Body of pancreas (tissue), 4 donors: ENCODE measurements around the gene TNFAIP6. TPM values are rescaled to one million over a fixed set of nuclear protein-coding genes. Genes with fewer than 3 reads are reported as not detected.
"Not testable (repeated sequence)": the region's sequence is repeated elsewhere in the genome, so short reads cannot be mapped to it uniquely, and the experiment has no call there.

ENCODE experiments used
- ATAC-seq: fragments of 150-250 bp; one replicate; pipeline ENCODE4 v1.9.1; 2016
- DNase-seq, 4 donors: peaks; one replicate each; pipeline ENCODE4 v3.0.0-alpha.2; 2019
- H3K27ac ChIP-seq, 4 donors: fragments of 200-600 bp; sonication (generic); 1 replicate in 3 of 4; 2 replicates in 1 of 4; pipeline versions ENCODE4 v1.5.1 to v1.6.1; 2016 to 2019; ENCODE audit warnings: mild to moderate bottlenecking in 1 of 4, mixed read lengths in 1 of 4, moderate library complexity in 1 of 4
- H3K27me3 ChIP-seq, 2 donors: fragments of 200-600 bp; sonication (generic); one replicate each; pipeline ENCODE4 v1.6.0; 2016; ENCODE audit warnings: mild to moderate bottlenecking in 1 of 2
- H3K36me3 ChIP-seq, 2 donors: fragments of 200-600 bp; sonication (generic); replicated peaks in 1 of 2; 2 replicates each; pipeline ENCODE4 v1.5.1; 2016; ENCODE audit warnings: low read depth in 2 of 2; ENCODE audit not compliant: insufficient read depth in 1 of 2
- H3K4me1 ChIP-seq: fragments of 200-600 bp; sonication (generic); one replicate; pipeline ENCODE4 v1.6.0; 2016
- H3K4me3 ChIP-seq, 2 donors: fragments of 200-600 bp; sonication (generic); 1 replicate in 1 of 2; 2 replicates in 1 of 2; pipeline ENCODE4 v1.5.1; 2016 to 2019
- H3K9me3 ChIP-seq, 3 donors: fragments of 200-600 bp; sonication (generic); 1 replicate in 2 of 3; 2 replicates in 1 of 3; pipeline ENCODE4 v1.5.1; 2016
- POLR2A ChIP-seq, 3 donors: fragments of 450-650 bp; IDR thresholded peaks; one replicate each; pipeline ENCODE4 v1.6.1; 2016; ENCODE audit warnings: antibody characterized with exemption in 3 of 3, mild to moderate bottlenecking in 2 of 3
- WGBS, 2 donors: methylation state at CpG; one replicate each; pipeline ENCODE4 v1.1.5; 2017; 5-methylcytosine and 5-hydroxymethylcytosine counted together
- intact Hi-C: fragments of 100-400 bp; cut with DNase I; formaldehyde crosslinking; loops from one replicate; pipeline ENCODE4 v1.15.1; 2023
- total RNA-seq, 2 donors: library from RNA; depleted of rRNA; stranded (reverse); fragments of >200 nt; gene quantifications; one replicate each; pipeline ENCODE4 v1.1.0, GENCODE V29; 2016
- TF ChIP-seq, protein P1 (sequence below), 7 experiments: fragments of 450-650 bp in 4 of 7; fragments of 200-600 bp in 3 of 7; sonication (generic) in 3 of 7; IDR thresholded peaks; one replicate each; pipeline ENCODE4 v1.5.1; 2016 to 2019; ENCODE audit warnings: antibody characterized with exemption in 7 of 7

TNFAIP6 gene, protein sequence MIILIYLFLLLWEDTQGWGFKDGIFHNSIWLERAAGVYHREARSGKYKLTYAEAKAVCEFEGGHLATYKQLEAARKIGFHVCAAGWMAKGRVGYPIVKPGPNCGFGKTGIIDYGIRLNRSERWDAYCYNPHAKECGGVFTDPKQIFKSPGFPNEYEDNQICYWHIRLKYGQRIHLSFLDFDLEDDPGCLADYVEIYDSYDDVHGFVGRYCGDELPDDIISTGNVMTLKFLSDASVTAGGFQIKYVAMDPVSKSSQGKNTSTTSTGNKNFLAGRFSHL
- 1 to 10 TPM in 1 of 2 donors, not detected in 1; 5.3 TPM for total RNA-seq

DNA sequence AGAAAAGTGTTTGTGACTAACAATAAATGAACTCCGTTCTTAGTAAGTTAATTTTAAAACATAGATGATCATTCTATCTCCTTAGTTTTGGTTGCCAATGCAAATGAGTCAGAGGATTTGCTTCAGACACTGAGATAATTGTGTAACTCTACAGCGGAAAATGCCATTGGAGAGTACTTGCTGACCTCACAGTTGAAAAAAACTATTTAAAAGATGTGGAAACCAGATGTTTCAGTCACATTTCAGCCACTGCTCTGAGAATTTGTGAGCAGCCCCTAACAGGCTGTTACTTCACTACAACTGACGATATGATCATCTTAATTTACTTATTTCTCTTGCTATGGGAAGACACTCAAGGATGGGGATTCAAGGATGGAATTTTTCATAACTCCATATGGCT is at the start of gene TNFAIP6:
Gene TNFAIP6, plus strand, starts transcription at position 234 of the 400 bp plus-strand sequence. Its CDS starts 75 bp downstream, at position 309.
- TF ChIP-seq, protein P1, sequence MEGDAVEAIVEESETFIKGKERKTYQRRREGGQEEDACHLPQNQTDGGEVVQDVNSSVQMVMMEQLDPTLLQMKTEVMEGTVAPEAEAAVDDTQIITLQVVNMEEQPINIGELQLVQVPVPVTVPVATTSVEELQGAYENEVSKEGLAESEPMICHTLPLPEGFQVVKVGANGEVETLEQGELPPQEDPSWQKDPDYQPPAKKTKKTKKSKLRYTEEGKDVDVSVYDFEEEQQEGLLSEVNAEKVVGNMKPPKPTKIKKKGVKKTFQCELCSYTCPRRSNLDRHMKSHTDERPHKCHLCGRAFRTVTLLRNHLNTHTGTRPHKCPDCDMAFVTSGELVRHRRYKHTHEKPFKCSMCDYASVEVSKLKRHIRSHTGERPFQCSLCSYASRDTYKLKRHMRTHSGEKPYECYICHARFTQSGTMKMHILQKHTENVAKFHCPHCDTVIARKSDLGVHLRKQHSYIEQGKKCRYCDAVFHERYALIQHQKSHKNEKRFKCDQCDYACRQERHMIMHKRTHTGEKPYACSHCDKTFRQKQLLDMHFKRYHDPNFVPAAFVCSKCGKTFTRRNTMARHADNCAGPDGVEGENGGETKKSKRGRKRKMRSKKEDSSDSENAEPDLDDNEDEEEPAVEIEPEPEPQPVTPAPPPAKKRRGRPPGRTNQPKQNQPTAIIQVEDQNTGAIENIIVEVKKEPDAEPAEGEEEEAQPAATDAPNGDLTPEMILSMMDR (IDR thresholded peaks at IDR 0.05) = no peak
- TF ChIP-seq POLR2A (IDR thresholded peaks at IDR 0.05) = peak in 1 of 3 donors; percentile 14
- 48 to 57% methylated on average over 3 of the region's 3 CpGs for WGBS, 2 donors
- H3K4me1 ChIP-seq = no peaks in the 10 kb centered on the region
- no peaks in the 10 kb centered on the region for H3K9me3 ChIP-seq
- no peak within 1 kb of the TSS for H3K27ac ChIP-seq
- no peaks in the 10 kb centered on the region for H3K27me3 ChIP-seq
- ATAC-seq (peak; percentile 68), DNase-seq (peak in 1 of 4 donors; percentile 15)
- no peak within 1 kb of the TSS for H3K4me3 ChIP-seq
- H3K36me3 ChIP-seq = no peaks in the 10 kb centered on the region
- intact Hi-C loops = no loop called here

DNA sequence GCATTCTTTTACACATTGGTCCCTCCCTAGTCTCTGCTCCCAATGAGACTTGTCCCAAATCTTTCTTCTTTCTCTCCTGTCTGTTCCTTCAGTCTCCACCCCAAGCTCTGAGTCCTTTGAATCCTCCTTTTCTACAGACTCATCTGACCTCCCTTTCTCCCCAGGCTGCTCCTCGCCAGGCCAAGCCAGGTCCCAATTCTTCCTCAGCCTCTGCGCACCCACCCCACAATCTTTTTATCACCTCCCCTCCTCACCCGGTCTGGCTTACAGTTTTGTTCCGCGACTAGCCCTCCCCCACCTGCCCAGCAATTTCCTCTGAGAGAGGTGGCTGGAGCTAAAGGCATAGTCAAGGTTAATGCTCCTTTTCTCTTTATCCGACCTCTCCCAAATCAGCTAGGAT is 47.1 kb upstream of the TNFAIP6 start:
- H3K36me3 ChIP-seq, H3K27ac ChIP-seq, DNase-seq, ATAC-seq, H3K4me3 ChIP-seq, H3K9me3 ChIP-seq, intact Hi-C loops, H3K4me1 ChIP-seq, H3K27me3 ChIP-seq: not testable (repeated sequence)
- 76 to 81% methylated on average over 6 of the region's 6 CpGs for WGBS, 2 donors

DNA sequence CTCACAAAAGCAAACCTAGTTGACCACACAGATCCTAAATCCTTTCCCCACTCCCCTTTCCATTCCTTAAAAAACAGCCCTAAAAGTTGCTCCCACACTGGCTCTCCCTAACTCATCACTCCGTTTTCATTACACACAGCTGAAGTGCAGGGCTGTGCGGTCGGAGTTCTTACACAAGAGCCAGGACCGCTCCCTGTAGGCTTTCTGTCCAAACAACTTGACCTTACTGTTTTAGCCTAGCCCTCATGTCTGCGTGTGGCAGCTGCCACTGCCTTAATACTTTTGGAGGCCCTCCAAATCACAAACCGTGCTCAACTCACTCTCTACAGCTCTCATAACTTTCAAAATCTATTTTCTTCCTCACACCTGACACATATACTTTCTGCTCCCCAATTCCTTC is 45.0 kb upstream of the TNFAIP6 start:
- H3K9me3 ChIP-seq, H3K27ac ChIP-seq, H3K27me3 ChIP-seq, ATAC-seq, H3K4me3 ChIP-seq, H3K4me1 ChIP-seq, DNase-seq, intact Hi-C loops, H3K36me3 ChIP-seq: not testable (repeated sequence)
- 66 to 76% methylated on average over 6 of the region's 6 CpGs for WGBS, 2 donors

DNA sequence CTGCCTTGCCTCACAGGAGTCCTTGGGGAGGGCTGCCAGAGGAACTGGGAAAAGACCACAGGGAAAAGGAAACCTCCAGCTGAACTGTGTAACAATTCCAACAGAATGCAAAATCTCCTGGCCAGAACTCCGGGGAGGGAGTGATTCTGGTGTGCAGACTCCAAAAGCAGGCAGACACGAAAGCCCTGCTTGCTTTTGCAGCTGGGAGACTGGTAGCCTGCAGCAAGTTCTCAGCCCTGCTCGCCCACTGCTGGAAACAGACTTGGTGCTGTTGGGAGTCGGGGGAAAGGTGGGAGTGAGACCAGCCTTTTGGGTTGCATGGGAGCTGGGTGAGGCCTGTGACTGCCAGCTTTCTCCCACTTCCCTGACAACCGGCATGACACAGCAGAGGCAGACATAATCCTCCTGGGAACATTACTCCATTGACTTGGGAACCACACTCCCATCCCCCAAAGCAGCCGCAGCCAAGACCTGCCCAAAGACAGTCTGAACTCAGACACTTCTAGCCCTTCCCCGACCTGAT is 42.0 kb upstream of the TNFAIP6 start:
- TF ChIP-seq POLR2A (IDR thresholded peaks at IDR 0.05) = no peak
- TF ChIP-seq, protein P1 (IDR thresholded peaks at IDR 0.05) = no peak
- DNase-seq (peak in 1 of 4 donors; percentile 24), ATAC-seq (no peak)
- intact Hi-C loops = no loop called here
- Histone ChIP-seq H3K27ac (no peak overlapping the region), H3K4me3 (no peak overlapping the region), H3K27me3 (no peaks in the 10 kb centered on the region), H3K9me3 (no peaks in the 10 kb centered on the region), H3K36me3 (no peaks in the 10 kb centered on the region), H3K4me1 (no peaks in the 10 kb centered on the region)
- WGBS, 2 donors = 61% methylated on average over 7 of the region's 7 CpGs

DNA sequence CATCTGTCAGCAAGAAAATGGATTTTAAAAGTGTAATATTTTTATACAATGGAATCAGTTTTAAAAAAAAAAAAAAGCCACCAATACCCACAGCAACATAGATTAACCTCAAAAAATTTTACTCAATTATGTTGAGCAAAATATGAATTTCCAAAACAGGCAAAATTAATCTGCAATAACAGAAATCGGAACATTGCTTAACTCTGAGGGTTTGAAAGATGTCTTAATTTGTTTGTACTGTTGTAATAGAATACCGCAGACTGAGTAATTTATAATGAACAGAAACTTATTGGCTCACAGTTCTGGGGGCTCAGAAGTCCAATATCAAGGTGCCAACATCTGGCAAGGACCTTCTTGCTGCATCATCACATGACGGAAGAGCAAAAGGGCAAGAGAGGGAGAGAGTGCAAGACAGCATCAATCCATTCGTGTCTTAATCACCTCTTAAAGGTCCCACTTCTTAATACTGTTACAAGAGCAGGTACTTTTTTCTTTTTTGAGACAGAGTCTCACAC is 31.8 kb upstream of the TNFAIP6 start:
- no peak for DNase-seq
- no peak for ATAC-seq
- no peaks in the 10 kb centered on the region for H3K9me3 ChIP-seq
- H3K27ac ChIP-seq = no peak overlapping the region
- H3K4me1 ChIP-seq = no peaks in the 10 kb centered on the region
- no peaks in the 10 kb centered on the region for H3K36me3 ChIP-seq
- H3K27me3 ChIP-seq = no peaks in the 10 kb centered on the region
- TF ChIP-seq POLR2A (IDR thresholded peaks at IDR 0.05) = no peak
- TF ChIP-seq, protein P1 (IDR thresholded peaks at IDR 0.05) = no peak
- no peak overlapping the region for H3K4me3 ChIP-seq
- WGBS, 2 donors = 67 to 69% methylated on average over 4 of the region's 4 CpGs
- intact Hi-C loops = no loop called here
